AG10803 (cell line): ENCODE data around the gene CACNA1D.

Experiments
- DNase-seq: peaks from one replicate; pipeline ENCODE4 v3.0.0; 2010; ENCODE audit warnings: low read depth
- H3K4me3 ChIP-seq: 2 replicates; pipeline ENCODE4 v1.5.1; 2011; ENCODE audit warnings: mild to moderate bottlenecking, low read length, control low read depth
- CTCF ChIP-seq: conservative IDR thresholded peaks from 2 replicates; pipeline ENCODE4 v1.5.1; 2011; ENCODE audit warnings: mild to moderate bottlenecking, low read length, control low read depth, inconsistent platforms

The CACNA1D gene

GRCh38 chr3:53649816-53650215 is 155.4 kb downstream of the CACNA1D start:
- no peak overlapping the region for H3K4me3 ChIP-seq
- no peak for DNase-seq
- TF ChIP-seq CTCF, result no peak

GRCh38 chr3:53650424-53650823 is 156.0 kb downstream of the CACNA1D start:
- TF ChIP-seq CTCF, result no peak
- DNase-seq, result no peak

GRCh38 chr3:53650928-53651661 is 156.7 kb downstream of the CACNA1D start:
- no peak for DNase-seq
- TF ChIP-seq CTCF, result no peak
- no peak overlapping the region for H3K4me3 ChIP-seq

More at GRCh38 chr3:53650424-53650823, 156.0 kb downstream of the CACNA1D start:
- H3K4me3 ChIP-seq, result no peak overlapping the region

- no peak for DNase-seq
- no peak overlapping the region for H3K4me3 ChIP-seq
- TF ChIP-seq CTCF, result no peak
Observed at GRCh38 chr3:53651927-53652326, 157.5 kb downstream of the CACNA1D start.

- DNase-seq, result no peak
- no peak overlapping the region for H3K4me3 ChIP-seq
- TF ChIP-seq CTCF, result no peak
Observed at GRCh38 chr3:53657651-53658050, 163.2 kb downstream of the CACNA1D start.

- no peak overlapping the region for H3K4me3 ChIP-seq
- TF ChIP-seq CTCF, result no peak
- DNase-seq, result no peak
Observed at GRCh38 chr3:53658613-53659193, 164.3 kb downstream of the CACNA1D start.

GRCh38 chr3:53659996-53660395 is 165.6 kb downstream of the CACNA1D start:
- no peak for DNase-seq
- TF ChIP-seq CTCF, result no peak
- no peak overlapping the region for H3K4me3 ChIP-seq
